Measurements from ENCODE around the gene PLPPR3.
"Not testable (repeated sequence)": the region's sequence is repeated elsewhere in the genome, so short reads cannot be mapped to it uniquely, and the experiment has no call there.

PLPPR3 gene

GRCh38 chr19:848386-848921 lies 26.7 kb upstream of the PLPPR3 start:
- TF ChIP-seq GATA1 (IDR thresholded peaks at IDR 0.05; ENCODE audit: low read depth, low read length) (no peak), POLR2A (IDR thresholded peaks at IDR 0.05; ENCODE audit: low read length) (no peak)
- DNase-seq, result no peak

DNA sequence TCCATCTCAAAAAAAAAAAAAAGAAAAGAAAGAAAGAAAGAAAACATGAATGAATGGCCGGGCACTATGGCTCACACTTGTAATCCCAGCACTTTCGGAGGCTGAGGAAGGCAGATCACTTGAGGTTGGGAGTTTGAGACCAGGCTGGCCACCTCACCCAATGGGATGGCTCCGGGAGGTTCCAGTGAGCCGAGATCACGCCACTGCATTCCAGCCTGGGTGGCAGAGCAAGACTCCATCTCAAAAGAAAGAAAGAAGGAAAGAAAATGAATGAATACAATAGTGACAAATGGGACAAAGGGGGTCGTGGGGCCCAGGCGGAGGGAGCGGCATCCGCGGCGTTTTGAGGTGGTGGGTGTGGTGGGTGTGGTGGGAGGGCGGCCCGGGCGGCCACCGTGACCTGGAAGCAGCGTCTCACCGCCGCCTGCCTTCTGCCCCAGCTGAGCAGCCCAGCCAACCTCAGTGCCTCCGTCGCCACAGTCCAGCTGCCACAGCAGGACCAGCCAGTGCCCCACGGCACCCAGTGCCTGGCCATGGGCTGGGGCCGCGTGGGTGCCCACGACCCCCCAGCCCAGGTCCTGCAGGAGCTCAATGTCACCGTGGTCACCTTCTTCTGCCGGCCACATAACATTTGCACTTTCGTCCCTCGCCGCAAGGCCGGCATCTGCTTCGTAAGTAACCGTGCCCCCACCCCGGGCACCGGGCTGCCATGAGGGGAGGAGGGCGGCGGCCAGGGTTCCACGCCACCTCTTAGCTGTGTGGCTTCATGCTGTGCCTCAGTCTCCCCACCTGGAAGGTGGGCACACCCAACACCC lies 24.2 kb upstream of the PLPPR3 start:
- no peak for DNase-seq
- TF ChIP-seq GATA1 (IDR thresholded peaks at IDR 0.05; ENCODE audit: low read depth, low read length), result no peak
- no peak for TF ChIP-seq POLR2A (IDR thresholded peaks at IDR 0.05; ENCODE audit: low read length)

DNA sequence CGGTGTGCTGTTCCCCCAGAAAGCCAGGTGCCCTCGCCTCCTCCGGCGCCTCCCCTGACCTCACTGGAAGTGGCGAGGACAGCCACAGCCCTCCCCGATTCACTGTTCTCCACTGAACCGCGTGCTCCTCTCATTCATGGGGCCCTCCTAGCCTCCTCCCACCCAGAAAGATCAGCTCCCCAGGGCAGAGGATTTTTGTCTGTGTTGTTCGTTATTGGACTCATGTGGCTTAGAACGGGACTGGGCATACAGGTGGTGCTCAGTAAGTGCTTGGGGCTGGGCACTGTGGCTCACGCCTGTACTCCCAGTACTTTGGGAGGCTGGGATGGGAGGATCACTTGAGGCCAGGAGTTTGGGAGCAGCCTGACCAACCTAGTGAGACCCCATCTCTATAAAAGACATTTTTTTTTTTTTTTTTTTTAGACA lies 22.8 kb upstream of the PLPPR3 start:
- DNase-seq, result no peak
- TF ChIP-seq GATA1 (IDR thresholded peaks at IDR 0.05; ENCODE audit: low read depth, low read length), result no peak
- TF ChIP-seq POLR2A (IDR thresholded peaks at IDR 0.05; ENCODE audit: low read length), result no peak

- TF ChIP-seq POLR2A (IDR thresholded peaks at IDR 0.05; ENCODE audit: low read length), result no peak
- no peak for DNase-seq
Measured at GRCh38 chr19:843836-844545, 22.2 kb upstream of the PLPPR3 start.

DNA sequence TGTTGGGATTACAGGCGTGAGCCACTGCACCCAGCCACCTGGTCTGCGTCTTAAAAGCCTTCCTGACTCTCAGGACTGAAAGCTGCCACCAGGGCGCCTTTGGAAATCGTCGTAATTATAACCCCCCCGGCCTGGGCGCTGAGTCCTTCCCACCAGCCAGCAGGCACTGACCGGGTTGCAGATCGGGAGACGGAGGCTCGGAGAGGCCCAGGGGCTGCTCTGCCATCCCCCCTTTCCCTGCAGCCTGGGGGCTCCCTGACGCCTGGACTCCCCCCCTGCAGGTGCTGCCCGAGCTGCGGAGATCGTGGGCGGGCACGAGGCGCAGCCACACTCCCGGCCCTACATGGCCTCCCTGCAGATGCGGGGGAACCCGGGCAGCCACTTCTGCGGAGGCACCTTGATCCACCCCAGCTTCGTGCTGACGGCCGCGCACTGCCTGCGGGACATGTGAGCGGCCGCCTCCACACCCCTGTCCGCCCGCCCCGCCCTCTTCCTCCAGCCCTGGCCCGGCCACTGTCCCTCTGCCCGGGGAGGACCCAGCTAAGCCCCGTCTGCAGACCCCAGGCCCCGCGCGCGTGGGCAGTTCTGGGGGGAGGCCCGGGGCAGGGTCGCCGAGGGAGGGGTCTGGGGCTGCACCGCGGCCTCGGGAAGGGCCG lies 21.6 kb upstream of the PLPPR3 start:
- no peak for TF ChIP-seq GATA1 (IDR thresholded peaks at IDR 0.05; ENCODE audit: low read depth, low read length)
- no peak for TF ChIP-seq POLR2A (IDR thresholded peaks at IDR 0.05; ENCODE audit: low read length)
- no peak for DNase-seq

DNA sequence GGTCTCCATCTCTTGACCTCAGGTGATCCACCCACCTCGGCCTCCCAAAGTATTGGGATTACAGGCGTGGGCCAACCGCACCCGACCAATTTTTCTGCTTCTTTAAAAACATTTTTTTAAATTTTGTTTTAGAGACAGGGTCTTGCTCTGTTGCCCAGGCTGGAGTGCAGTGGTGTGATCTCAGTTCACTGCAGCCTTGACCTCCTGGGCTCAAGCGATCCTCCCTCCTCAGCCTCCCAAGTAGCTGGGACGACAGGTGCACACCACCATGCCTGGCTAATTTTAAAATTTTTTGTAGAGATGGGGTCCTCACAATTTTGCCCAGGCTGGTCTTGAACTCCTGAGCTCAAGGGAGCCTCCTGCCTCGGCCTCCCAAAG lies 21.0 kb upstream of the PLPPR3 start:
- not testable (repeated sequence) for DNase-seq

GRCh38 chr19:840519-841206 lies 18.9 kb upstream of the PLPPR3 start, which contains the start of gene PRTN3:
Gene PRTN3, plus strand, starts transcription at chr19:840999. Its CDS starts 10 bp downstream, at chr19:841009.
- DNase-seq, result no peak
- TF ChIP-seq GATA1 (IDR thresholded peaks at IDR 0.05; ENCODE audit: low read depth, low read length) (no peak), POLR2A (IDR thresholded peaks at IDR 0.05; ENCODE audit: low read length) (no peak)

- no peak for TF ChIP-seq GATA1 (IDR thresholded peaks at IDR 0.05; ENCODE audit: low read depth, low read length)
- TF ChIP-seq POLR2A (IDR thresholded peaks at IDR 0.05; ENCODE audit: low read length), result no peak
- DNase-seq, result no peak
Measured at GRCh38 chr19:835210-835810, 13.6 kb upstream of the PLPPR3 start.

DNA sequence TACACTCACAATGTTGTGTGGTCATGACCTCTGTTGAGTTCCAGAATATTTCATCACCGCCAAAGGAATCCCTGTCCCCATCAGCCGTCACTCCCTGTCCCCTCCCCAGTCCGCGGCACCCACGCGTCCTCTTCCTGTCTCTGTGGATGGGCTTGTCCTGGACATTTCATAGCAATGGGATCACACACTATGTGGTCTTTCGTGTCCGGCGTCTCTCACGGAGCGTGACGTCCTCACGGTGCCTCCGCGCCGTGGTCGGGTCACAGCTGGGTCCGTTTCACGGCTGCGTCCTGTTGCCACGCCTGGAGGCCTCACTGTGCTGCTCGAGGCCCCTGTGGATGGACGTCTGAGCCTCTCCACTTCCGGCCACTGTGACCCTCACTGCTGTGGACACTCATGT lies 12.5 kb upstream of the PLPPR3 start:
- no peak for DNase-seq
- TF ChIP-seq GATA1 (IDR thresholded peaks at IDR 0.05; ENCODE audit: low read depth, low read length), result no peak

DNA sequence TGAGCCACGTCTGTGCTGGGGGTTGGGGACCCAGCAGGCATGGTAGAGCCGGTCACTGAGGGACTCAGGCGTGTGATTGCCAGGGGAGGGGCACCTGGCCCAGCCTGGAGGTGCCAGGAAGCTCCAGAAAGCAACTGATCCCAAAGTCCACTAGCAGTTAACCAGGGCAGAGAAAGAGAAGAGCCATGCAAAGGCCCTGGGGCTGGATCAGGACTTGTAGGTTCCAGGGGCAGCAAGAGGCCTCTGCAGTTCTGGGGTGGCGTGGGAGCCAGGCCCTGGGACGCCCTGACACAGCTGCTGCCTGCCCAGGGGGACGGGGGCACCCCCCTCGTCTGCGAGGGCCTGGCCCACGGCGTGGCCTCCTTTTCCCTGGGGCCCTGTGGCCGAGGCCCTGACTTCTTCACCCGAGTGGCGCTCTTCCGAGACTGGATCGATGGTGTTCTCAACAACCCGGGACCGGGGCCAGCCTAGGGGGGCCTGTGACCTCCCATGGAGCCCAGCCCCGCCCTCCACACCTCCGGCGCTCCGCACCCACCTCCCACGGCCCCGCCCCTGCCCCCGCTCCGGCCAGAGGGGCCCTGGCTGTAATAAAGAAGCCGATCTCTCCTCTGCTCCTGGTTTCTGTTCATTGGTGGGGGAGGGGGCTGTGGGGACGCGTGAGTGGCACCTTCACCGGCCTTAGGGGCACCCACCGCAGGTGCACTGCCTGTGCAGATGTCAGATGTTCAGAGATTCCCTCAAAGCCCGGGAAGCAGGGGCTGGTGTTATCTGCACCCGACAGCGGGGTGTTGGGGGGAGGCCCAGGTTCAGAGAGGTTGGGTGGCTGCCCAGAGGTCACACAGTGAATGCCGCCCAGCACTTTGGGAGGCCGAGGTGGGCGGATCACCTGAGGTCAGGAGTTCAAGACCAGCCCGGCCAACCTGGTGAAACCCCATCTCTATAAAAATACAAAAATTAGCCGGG lies 9.9 kb upstream of the PLPPR3 start:
- TF ChIP-seq GATA1 (IDR thresholded peaks at IDR 0.05; ENCODE audit: low read depth, low read length) (no peak), POLR2A (IDR thresholded peaks at IDR 0.05; ENCODE audit: low read length) (no peak)
- DNase-seq, result no peak

DNA sequence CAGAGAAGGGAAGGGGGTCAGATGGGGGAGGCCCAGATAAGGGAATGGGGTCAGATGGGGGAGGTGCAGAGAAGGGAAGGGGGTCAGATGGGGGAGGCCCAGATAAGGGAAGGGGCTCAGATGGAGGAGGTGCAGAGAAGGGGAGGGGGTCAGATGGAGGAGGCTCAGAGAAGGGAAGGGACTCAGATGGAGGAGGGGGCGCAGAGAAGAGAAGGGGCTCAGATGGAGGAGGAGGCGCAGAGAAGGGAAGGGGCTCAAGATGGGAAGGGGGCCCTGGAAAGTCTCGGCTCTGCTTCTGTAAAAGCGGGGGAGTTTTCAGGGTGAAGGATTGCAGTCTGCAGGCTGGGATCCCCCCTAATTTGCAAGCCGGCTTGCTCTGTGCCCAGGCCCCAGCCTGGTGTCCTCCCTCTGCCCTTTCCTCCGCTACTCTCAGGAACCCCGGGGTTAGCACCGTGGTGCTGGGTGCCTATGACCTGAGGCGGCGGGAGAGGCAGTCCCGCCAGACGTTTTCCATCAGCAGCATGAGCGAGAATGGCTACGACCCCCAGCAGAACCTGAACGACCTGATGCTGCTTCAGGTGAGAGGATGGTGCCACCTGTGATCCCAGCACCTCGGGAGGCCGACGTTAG lies 7.5 kb upstream of the PLPPR3 start:
- DNase-seq, result no peak
- TF ChIP-seq POLR2A (IDR thresholded peaks at IDR 0.05; ENCODE audit: low read length) (no peak), GATA1 (IDR thresholded peaks at IDR 0.05; ENCODE audit: low read depth, low read length) (no peak)

GRCh38 chr19:827710-828321 lies 6.1 kb upstream of the PLPPR3 start, which contains the start of gene AZU1:
Gene AZU1, plus strand, starts transcription at chr19:827837. Its CDS starts 10 bp downstream, at chr19:827847.
- TF ChIP-seq POLR2A (IDR thresholded peaks at IDR 0.05; ENCODE audit: low read length), result no peak
- no peak for TF ChIP-seq GATA1 (IDR thresholded peaks at IDR 0.05; ENCODE audit: low read depth, low read length)
- DNase-seq, result no peak

Measured in erythroblast (primary cell).